Thoracic aorta (tissue), 2 donors: ENCODE results near the gene LTBP1. TPM values are rescaled to one million over a fixed set of nuclear protein-coding genes. Genes with fewer than 3 reads are reported as not detected.

Experiments used
- ATAC-seq: fragments of 150-250 bp; one replicate; pipeline ENCODE4 v1.8.0; 2017; ENCODE audit warnings: low read depth; ENCODE audit not compliant: insufficient number of reproducible peaks, low FRiP score
- DNase-seq: peaks from one replicate; pipeline ENCODE4 v3.0.0-alpha.2; 2020; ENCODE audit warnings: low spot score
- H3K27ac ChIP-seq, 2 donors: fragments of 200-600 bp; sonication (generic); 1 replicate in 1 of 2; 2 replicates in 1 of 2; pipeline ENCODE4 v1.5.1; 2016; ENCODE audit warnings: mild to moderate bottlenecking in 2 of 2, moderate library complexity in 2 of 2
- H3K27me3 ChIP-seq: fragments of 200-600 bp; sonication (generic); replicated peaks from 2 replicates; pipeline ENCODE4 v1.6.0; 2016; ENCODE audit warnings: mild to moderate bottlenecking; ENCODE audit not compliant: insufficient read depth
- H3K36me3 ChIP-seq: fragments of 200-600 bp; sonication (generic); one replicate; pipeline ENCODE4 v1.5.1; 2016
- H3K4me1 ChIP-seq, 2 donors: fragments of 200-600 bp; sonication (generic); 1 replicate in 1 of 2; 2 replicates in 1 of 2; pipeline versions ENCODE4 v1.5.1 to v1.6.0; 2016; ENCODE audit warnings: low read depth in 2 of 2, mild to moderate bottlenecking in 1 of 2; ENCODE audit not compliant: control insufficient read depth in 1 of 2
- H3K4me3 ChIP-seq: fragments of 200-600 bp; sonication (generic); 2 replicates; pipeline ENCODE4 v1.5.1; 2016; ENCODE audit warnings: mild to moderate bottlenecking
- H3K9me3 ChIP-seq: fragments of 200-600 bp; sonication (generic); 2 replicates; pipeline ENCODE4 v1.5.1; 2016
- CTCF ChIP-seq: fragments of 200-600 bp; sonication (generic); IDR thresholded peaks from one replicate; pipeline ENCODE4 v1.5.1; 2019; ENCODE audit warnings: antibody characterized with exemption
- total RNA-seq, 2 donors: library from RNA; depleted of rRNA; stranded (reverse); fragments of >200 nt; gene quantifications; one replicate each; pipeline versions ENCODE4 v1.1.0 to v1.2.3, GENCODE V29; 2016

Gene LTBP1
- total RNA-seq, 2 donors from 2014 or later: 584 to 786 TPM

DNA sequence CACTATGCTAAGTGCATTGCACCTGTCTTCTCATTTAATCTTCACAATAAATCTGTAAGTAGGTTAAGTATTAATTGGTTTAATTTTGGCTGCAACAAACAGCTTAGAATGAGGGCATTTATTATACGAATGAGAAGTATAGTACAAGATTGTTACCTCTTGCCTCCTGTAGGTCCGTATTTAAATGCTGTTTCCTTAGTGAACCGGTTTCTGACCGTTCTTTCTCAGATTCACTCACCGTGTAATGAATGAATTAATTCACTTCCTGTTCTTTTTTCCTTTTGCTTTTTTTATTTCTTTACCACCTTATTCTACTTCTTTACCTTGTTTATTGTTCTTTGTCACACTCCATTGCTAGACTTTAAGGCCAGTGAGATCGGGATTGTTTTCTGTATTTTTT, 375.9 kb downstream of the LTBP1 start:
- DNase-seq (no peak), ATAC-seq (no peak)
- Histone ChIP-seq H3K27me3 (no peaks in the 10 kb centered on the region), H3K9me3 (no peaks in the 10 kb centered on the region), H3K27ac (peak overlapping the region; percentile 2 to 74), H3K4me1 (peaks cover 19 to 60% of the 10 kb centered on the region in 2 donors), H3K4me3 (no peak overlapping the region), H3K36me3 (peaks cover 6% of the 10 kb centered on the region)
- TF ChIP-seq CTCF: no peak

GRCh38 chr2:33323957-33324356, 377.2 kb downstream of the LTBP1 start:
- no peak for TF ChIP-seq CTCF
- H3K4me3 ChIP-seq: no peak overlapping the region
- peak overlapping the region in 1 of 2 donors; percentile 14 for H3K27ac ChIP-seq
- peaks cover 18 to 54% of the 10 kb centered on the region in 2 donors for H3K4me1 ChIP-seq
- no peaks in the 10 kb centered on the region for H3K9me3 ChIP-seq
- no peak for ATAC-seq
- no peaks in the 10 kb centered on the region for H3K27me3 ChIP-seq
- peaks cover 14% of the 10 kb centered on the region for H3K36me3 ChIP-seq
- DNase-seq: no peak

DNA sequence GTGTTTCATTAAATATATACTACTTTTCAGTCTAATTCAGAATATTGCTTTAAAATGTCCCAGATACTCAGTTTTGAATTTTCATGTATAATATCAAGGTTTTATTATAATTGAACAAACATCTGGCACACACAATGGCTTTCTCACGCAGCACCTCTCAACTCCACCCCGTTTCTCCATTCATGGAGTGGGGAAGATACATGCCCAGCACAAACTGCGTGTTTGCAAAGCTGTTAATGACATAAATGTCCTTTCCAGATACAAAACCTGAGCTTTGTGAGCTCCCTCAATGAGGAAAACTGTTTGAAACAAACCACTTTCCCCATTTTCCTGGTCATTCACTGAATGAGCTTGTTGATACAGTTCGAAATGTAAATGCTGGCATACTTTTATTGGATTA, 379.3 kb downstream of the LTBP1 start:
- DNase-seq: no peak
- no peak for ATAC-seq
- TF ChIP-seq CTCF: no peak
- peaks cover 12 to 45% of the 10 kb centered on the region in 2 donors for H3K4me1 ChIP-seq
- H3K9me3 ChIP-seq: no peaks in the 10 kb centered on the region
- H3K27ac ChIP-seq: no peak overlapping the region
- no peaks in the 10 kb centered on the region for H3K27me3 ChIP-seq
- no peak overlapping the region for H3K4me3 ChIP-seq
- peaks cover 13% of the 10 kb centered on the region for H3K36me3 ChIP-seq

- H3K4me1 ChIP-seq: peaks cover 0 to 25% of the 10 kb centered on the region in 2 donors
- no peak overlapping the region for H3K27ac ChIP-seq
- no peaks in the 10 kb centered on the region for H3K9me3 ChIP-seq
- ATAC-seq: no peak
- no peaks in the 10 kb centered on the region for H3K27me3 ChIP-seq
- peaks cover 5% of the 10 kb centered on the region for H3K36me3 ChIP-seq
- DNase-seq: no peak
- H3K4me3 ChIP-seq: no peak overlapping the region
- TF ChIP-seq CTCF: no peak
Observed at GRCh38 chr2:33333433-33333832, 386.7 kb downstream of the LTBP1 start.

- no peaks in the 10 kb centered on the region for H3K27me3 ChIP-seq
- TF ChIP-seq CTCF: no peak
- H3K9me3 ChIP-seq: no peaks in the 10 kb centered on the region
- peaks cover 0 to 30% of the 10 kb centered on the region in 2 donors for H3K4me1 ChIP-seq
- ATAC-seq (no peak), DNase-seq (no peak)
- H3K4me3 ChIP-seq: no peak overlapping the region
- H3K27ac ChIP-seq: no peak overlapping the region
- peaks cover 3% of the 10 kb centered on the region for H3K36me3 ChIP-seq
Observed at GRCh38 chr2:33334083-33334482, 387.3 kb downstream of the LTBP1 start.
